Neutrophil (primary cell): ENCODE results near the gene RER1.

Source experiments
- H3K27ac ChIP-seq: fragments of 200-600 bp; sonication (generic); 2 replicates; pipeline ENCODE4 v1.5.1; 2016; ENCODE audit warnings: mild to moderate bottlenecking, moderate library complexity
- H3K27me3 ChIP-seq: fragments of 200-600 bp; sonication (generic); 2 replicates; pipeline ENCODE4 v1.6.0; 2016; ENCODE audit warnings: mild to moderate bottlenecking
- H3K36me3 ChIP-seq: fragments of 200-600 bp; sonication (generic); 2 replicates; pipeline ENCODE4 v1.5.1; 2017
- H3K4me1 ChIP-seq, 2 experiments: fragments of 200-600 bp in 1 of 2; sonication (generic) in 1 of 2; 1 replicate in 1 of 2; 2 replicates in 1 of 2; pipeline versions ENCODE4 v1.5.1 to v1.6.1; 2013 to 2016; ENCODE audit warnings: low read depth in 1 of 2, low read length in 1 of 2, mild to moderate bottlenecking in 1 of 2, moderate library complexity in 1 of 2; ENCODE audit not compliant: control insufficient read depth in 1 of 2, insufficient read depth in 1 of 2
- H3K4me3 ChIP-seq, 2 experiments: fragments of 200-600 bp in 1 of 2; sonication (generic) in 1 of 2; 1 replicate in 1 of 2; 2 replicates in 1 of 2; pipeline ENCODE4 v1.5.1; 2013 to 2016; ENCODE audit warnings: low read depth in 1 of 2, low read length in 1 of 2, mild to moderate bottlenecking in 1 of 2, moderate library complexity in 1 of 2
- H3K9me3 ChIP-seq: fragments of 200-600 bp; sonication (generic); 2 replicates; pipeline ENCODE4 v1.5.1; 2016
- TF ChIP-seq, protein P1 (sequence below): fragments of 200-600 bp; sonication (generic); IDR thresholded peaks from 2 replicates; pipeline ENCODE4 v1.5.1; 2016; ENCODE audit warnings: antibody characterized with exemption

Gene RER1, protein sequence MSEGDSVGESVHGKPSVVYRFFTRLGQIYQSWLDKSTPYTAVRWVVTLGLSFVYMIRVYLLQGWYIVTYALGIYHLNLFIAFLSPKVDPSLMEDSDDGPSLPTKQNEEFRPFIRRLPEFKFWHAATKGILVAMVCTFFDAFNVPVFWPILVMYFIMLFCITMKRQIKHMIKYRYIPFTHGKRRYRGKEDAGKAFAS

DNA sequence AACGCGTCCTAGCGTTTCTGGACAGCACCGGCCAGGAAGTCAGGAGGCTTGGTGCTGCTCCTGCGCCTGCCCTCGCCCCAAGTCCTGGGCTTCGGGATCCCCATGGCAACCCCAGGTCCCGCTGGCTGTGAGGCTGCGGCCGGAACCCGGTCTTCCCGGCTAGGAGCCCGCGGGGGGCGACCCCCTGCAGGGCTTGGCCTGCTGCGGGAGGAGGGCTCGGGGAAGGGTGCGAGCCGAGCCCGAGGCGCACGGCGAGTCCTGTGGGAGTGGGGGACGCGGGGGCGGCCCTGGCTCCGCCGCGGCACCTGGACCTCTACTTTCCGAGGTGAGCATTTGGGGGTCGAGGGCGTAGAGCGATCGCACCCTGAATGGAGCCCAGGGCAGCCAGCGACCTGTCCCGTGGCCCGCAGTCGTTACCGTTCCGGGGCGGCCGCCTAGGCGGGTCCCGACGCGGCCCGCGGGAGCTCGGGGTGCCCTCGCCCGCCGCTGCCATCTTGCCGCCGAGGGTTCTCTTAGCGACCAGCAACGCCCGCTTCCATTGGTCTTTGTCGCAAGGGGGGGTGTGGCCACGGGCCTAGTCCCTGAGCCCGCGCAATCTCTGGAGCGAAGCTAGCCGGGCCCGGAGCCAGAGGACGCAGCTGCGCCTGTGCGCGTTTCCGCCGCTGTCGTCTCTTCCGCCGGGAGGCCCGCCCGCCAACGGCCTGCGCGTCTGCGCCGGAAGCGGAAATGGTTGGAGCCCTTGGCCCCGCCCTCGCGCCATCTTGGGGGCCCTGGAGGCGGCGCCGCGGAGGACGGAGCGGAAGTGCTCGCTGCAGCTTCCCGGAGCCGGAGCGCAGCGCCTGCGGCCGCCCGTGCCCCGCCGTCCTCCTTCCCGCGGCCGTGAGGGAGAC is at the start of gene RER1, which contains the start of gene MORN1:
TSS of gene RER1 (plus strand) at position 801 of the 890 bp plus-strand sequence. CDS start 3,950 bp downstream, outside the sequence.
TSS of gene MORN1 (minus strand) at position 514 of the 890 bp plus-strand sequence. CDS start at position 493, 21 bp downstream.
- peaks cover 26 to 31% of the 10 kb centered on the region in 2 experiments for H3K4me1 ChIP-seq
- H3K9me3 ChIP-seq: no peaks in the 10 kb centered on the region
- peak within 1 kb of the TSS; percentile 84 to 95 for H3K4me3 ChIP-seq
- peaks cover 34% of the 10 kb centered on the region for H3K36me3 ChIP-seq
- H3K27me3 ChIP-seq: no peaks in the 10 kb centered on the region
- peak within 1 kb of the TSS; percentile 95 for H3K27ac ChIP-seq
- TF ChIP-seq, protein P1, sequence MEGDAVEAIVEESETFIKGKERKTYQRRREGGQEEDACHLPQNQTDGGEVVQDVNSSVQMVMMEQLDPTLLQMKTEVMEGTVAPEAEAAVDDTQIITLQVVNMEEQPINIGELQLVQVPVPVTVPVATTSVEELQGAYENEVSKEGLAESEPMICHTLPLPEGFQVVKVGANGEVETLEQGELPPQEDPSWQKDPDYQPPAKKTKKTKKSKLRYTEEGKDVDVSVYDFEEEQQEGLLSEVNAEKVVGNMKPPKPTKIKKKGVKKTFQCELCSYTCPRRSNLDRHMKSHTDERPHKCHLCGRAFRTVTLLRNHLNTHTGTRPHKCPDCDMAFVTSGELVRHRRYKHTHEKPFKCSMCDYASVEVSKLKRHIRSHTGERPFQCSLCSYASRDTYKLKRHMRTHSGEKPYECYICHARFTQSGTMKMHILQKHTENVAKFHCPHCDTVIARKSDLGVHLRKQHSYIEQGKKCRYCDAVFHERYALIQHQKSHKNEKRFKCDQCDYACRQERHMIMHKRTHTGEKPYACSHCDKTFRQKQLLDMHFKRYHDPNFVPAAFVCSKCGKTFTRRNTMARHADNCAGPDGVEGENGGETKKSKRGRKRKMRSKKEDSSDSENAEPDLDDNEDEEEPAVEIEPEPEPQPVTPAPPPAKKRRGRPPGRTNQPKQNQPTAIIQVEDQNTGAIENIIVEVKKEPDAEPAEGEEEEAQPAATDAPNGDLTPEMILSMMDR: peak; percentile 50

DNA sequence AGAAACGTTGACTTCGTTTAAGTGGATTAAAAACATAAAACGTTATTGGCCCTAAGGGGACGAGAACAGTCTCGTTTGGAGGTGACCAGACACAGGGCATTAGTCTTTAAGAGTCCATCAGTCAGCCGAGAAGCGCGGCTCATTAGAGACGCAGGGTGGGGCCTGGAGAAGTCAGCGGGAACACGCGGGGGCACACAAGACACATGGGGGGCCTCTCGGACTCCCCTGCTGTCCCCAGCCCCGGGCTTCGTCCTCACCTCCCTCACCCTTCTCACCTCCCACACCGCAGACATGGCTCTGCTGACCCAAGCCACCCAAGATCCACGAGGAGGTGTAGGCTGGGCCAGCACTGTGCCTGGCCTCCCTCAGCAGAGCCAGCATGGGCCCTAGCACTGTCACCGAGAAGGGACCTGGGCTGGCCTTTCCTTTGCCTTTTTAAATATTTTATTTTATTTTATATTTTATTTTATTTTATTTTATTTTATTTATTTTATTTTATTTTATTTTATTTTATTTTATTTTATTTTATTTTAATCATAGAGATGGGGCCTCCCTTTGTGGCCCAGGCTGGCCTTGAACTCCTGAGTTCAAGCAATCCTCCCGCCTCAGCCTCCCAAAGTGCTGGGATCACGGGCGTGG is 49.1 kb upstream of the RER1 start:
- Histone ChIP-seq H3K27ac (no peak overlapping the region), H3K27me3 (no peaks in the 10 kb centered on the region), H3K4me3 (no peak overlapping the region), H3K9me3 (no peaks in the 10 kb centered on the region), H3K4me1 (no peaks in the 10 kb centered on the region), H3K36me3 (no peaks in the 10 kb centered on the region)
- TF ChIP-seq, protein P1: no peak

DNA sequence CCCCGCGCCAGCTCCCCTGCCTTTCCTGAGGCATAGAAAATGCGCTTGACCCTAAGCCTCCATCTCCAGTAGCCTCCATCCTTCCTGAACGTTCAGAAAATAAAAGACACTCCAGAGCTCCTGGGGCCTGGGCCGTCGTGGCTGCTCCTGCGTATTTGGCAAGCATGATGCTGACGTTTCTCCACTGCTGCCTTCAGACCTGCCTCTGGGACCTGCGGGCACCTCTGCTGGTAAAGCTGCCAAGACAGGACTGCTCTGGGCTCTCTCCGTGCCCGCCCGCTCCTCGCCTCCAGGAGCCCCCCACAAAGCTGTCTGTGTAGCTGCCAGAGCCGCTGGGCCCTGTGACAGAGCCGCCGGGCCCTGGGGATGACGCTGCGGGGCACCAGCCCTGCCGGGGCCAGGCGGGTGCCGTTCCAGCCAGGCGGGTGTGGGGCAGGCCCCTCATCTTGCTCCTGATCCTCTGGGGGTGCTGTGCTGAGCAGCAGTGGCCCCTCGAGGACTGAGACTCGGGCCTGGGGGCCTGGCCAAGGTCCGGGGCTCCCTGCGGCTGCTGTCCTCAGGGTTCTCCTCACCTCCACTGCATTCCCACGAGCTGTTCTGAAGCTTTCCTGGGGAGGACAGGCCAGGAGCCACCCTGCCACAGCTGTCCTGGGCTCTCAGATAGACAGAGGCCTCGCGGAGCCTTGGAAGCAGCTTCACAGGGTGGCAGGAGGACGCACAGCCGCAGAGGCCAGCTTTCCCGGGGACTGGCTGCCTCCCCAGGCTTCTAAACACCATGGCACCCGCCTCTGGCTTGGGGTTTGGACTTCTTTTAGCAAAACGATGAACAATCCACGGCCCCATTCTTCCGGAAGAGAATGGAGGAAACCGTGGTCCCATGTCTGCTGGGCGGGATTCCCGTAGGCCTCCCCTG is 48.4 kb upstream of the RER1 start:
- Histone ChIP-seq H3K4me1 (no peaks in the 10 kb centered on the region), H3K27me3 (no peaks in the 10 kb centered on the region), H3K9me3 (no peaks in the 10 kb centered on the region), H3K36me3 (no peaks in the 10 kb centered on the region), H3K4me3 (no peak overlapping the region), H3K27ac (no peak overlapping the region)
- TF ChIP-seq, protein P1: no peak

DNA sequence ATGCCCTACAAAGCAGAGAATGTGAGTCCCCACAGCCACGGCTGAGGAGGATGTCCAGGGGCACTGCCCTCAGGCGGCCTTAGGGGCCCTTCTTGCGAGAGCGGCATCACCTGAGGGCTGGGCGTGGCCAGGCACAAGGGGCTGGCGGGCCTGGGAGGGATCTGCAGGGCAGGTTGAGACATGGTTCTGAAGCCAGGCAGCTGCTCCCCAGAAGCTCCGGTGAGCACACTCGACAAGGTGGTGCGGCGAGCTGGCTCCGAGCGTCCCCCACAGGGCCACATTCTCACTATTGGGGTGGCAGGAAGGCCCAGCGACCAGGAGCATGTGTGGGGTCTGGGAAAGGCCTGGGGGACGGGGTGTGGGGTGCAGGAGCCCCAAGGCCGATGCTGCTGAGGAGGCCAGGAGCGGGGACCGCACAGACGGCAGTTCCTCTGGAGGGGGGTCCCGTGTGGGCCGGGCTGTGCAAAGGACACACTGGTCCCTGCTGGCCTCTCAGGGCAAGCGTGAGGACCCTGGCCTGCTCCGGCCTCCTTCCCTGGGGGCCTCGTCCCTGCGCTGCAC is 47.4 kb upstream of the RER1 start:
- TF ChIP-seq, protein P1: no peak
- H3K9me3 ChIP-seq: no peaks in the 10 kb centered on the region

More for the DNA sequence above, 47.4 kb upstream of the RER1 start:
- H3K36me3 ChIP-seq: no peaks in the 10 kb centered on the region
- H3K27me3 ChIP-seq: no peaks in the 10 kb centered on the region
- H3K4me3 ChIP-seq: no peak overlapping the region
- no peaks in the 10 kb centered on the region for H3K4me1 ChIP-seq
- no peak overlapping the region for H3K27ac ChIP-seq
